Measurements from ENCODE around the gene IL27RA. TPM values are rescaled to one million over a fixed set of nuclear protein-coding genes. Genes with fewer than 3 reads are reported as not detected.
A peak's percentile ranks its signal among the peaks of the same experiment; 100 is the strongest.
"Not testable (repeated sequence)": the region's sequence is repeated elsewhere in the genome, so short reads cannot be mapped to it uniquely, and the experiment has no call there.

IL27RA gene
- total RNA-seq, 1 donor from 2014 or later: not detected

GRCh38 chr19:14050512-14050911 is 18.9 kb downstream of the IL27RA start:
- H3K4me1 Mint-ChIP-seq (ENCODE audit: low read depth, unreplicated experiment): no peaks in the 10 kb centered on the region

DNA sequence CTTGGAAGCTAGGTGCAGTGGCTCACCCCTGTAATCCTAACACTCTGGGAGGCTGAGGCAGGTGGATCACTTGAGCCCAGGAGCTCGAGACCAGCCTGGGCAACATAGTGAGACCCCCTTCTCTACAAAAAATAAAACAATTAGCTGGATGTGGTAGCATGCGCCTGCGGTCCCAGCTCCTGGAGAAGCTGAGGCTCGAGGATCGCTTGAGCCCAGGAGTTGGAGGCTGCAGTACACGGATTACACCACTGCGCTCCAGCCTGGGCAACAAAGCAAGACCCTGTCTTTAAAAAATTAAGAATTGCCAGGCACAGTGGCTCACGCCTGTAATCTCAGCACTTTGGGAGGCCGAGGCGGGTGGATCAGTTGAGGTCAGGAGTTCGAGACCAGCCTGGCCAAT is 19.4 kb downstream of the IL27RA start:
- not testable (repeated sequence) for H3K9me3 Mint-ChIP-seq (ENCODE audit: unreplicated experiment); H3K27me3 Mint-ChIP-seq (ENCODE audit: unreplicated experiment); DNase-seq; H3K36me3 Mint-ChIP-seq (ENCODE audit: unreplicated experiment); H3K4me1 Mint-ChIP-seq (ENCODE audit: low read depth, unreplicated experiment); H3K27ac Mint-ChIP-seq (ENCODE audit: unreplicated experiment); H3K4me3 Mint-ChIP-seq (ENCODE audit: unreplicated experiment)
- TF ChIP-seq, protein P1, sequence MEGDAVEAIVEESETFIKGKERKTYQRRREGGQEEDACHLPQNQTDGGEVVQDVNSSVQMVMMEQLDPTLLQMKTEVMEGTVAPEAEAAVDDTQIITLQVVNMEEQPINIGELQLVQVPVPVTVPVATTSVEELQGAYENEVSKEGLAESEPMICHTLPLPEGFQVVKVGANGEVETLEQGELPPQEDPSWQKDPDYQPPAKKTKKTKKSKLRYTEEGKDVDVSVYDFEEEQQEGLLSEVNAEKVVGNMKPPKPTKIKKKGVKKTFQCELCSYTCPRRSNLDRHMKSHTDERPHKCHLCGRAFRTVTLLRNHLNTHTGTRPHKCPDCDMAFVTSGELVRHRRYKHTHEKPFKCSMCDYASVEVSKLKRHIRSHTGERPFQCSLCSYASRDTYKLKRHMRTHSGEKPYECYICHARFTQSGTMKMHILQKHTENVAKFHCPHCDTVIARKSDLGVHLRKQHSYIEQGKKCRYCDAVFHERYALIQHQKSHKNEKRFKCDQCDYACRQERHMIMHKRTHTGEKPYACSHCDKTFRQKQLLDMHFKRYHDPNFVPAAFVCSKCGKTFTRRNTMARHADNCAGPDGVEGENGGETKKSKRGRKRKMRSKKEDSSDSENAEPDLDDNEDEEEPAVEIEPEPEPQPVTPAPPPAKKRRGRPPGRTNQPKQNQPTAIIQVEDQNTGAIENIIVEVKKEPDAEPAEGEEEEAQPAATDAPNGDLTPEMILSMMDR (IDR thresholded peaks at IDR 0.05; ENCODE audit: partially characterized antibody, unreplicated experiment): peak; percentile 45

More at GRCh38 chr19:14050512-14050911, 18.9 kb downstream of the IL27RA start:
- no peak for DNase-seq
- Mint-ChIP-seq H3K27me3 (ENCODE audit: unreplicated experiment) (peaks cover 6% of the 10 kb centered on the region), H3K4me3 (ENCODE audit: unreplicated experiment) (no peak overlapping the region), H3K9me3 (ENCODE audit: unreplicated experiment) (peaks cover 5% of the 10 kb centered on the region), H3K27ac (ENCODE audit: unreplicated experiment) (no peak overlapping the region), H3K36me3 (ENCODE audit: unreplicated experiment) (no peaks in the 10 kb centered on the region)
- TF ChIP-seq, protein P1 (IDR thresholded peaks at IDR 0.05; ENCODE audit: partially characterized antibody, unreplicated experiment): no peak

DNA sequence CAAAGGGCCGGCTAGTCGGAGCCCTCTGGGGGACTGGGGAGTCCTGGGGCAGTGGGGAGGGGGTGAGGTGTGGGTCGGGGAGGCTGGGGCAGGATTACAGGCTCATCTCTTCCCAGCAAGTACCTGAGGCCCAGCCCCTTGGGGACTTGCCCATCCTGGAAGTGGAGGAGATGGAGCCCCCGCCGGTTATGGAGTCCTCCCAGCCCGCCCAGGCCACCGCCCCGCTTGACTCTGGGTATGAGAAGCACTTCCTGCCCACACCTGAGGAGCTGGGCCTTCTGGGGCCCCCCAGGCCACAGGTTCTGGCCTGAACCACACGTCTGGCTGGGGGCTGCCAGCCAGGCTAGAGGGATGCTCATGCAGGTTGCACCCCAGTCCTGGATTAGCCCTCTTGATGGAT is 20.4 kb downstream of the IL27RA start:
- no peaks in the 10 kb centered on the region for H3K4me1 Mint-ChIP-seq (ENCODE audit: low read depth, unreplicated experiment)
- H3K4me3 Mint-ChIP-seq (ENCODE audit: unreplicated experiment): no peak overlapping the region
- no peaks in the 10 kb centered on the region for H3K36me3 Mint-ChIP-seq (ENCODE audit: unreplicated experiment)
- H3K27me3 Mint-ChIP-seq (ENCODE audit: unreplicated experiment): peaks cover 9% of the 10 kb centered on the region
- DNase-seq: no peak
- no peak overlapping the region for H3K27ac Mint-ChIP-seq (ENCODE audit: unreplicated experiment)
- TF ChIP-seq, protein P1 (IDR thresholded peaks at IDR 0.05; ENCODE audit: partially characterized antibody, unreplicated experiment): no peak
- peaks cover 7% of the 10 kb centered on the region for H3K9me3 Mint-ChIP-seq (ENCODE audit: unreplicated experiment)

- H3K27me3 Mint-ChIP-seq (ENCODE audit: unreplicated experiment): peaks cover 9% of the 10 kb centered on the region
- no peak overlapping the region for H3K27ac Mint-ChIP-seq (ENCODE audit: unreplicated experiment)
- no peak overlapping the region for H3K4me3 Mint-ChIP-seq (ENCODE audit: unreplicated experiment)
- DNase-seq: no peak
- TF ChIP-seq, protein P1 (IDR thresholded peaks at IDR 0.05; ENCODE audit: partially characterized antibody, unreplicated experiment): no peak
- H3K4me1 Mint-ChIP-seq (ENCODE audit: low read depth, unreplicated experiment): no peaks in the 10 kb centered on the region
- no peaks in the 10 kb centered on the region for H3K36me3 Mint-ChIP-seq (ENCODE audit: unreplicated experiment)
- H3K9me3 Mint-ChIP-seq (ENCODE audit: unreplicated experiment): peaks cover 7% of the 10 kb centered on the region
These were observed 20.9 kb downstream of the IL27RA start for GRCh38 chr19:14052470-14052869.

DNA sequence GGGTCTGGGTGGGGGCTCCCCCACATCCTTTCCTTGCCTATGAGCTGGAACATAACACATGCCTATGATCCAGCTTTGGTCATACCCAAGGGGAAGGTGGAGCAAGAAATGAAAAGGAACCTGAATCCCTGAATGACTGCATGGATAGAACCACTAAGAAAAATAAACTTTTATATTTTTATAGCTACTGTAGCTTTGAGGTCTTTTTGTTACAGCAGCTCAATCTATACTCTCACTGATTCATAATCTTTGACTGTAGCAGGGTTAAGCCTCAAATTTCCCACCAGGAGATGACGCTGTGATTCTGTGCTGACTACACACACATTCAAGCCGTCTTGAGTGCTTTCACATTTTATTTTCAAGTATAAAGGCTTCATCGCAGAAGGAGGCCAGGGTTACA is 21.5 kb downstream of the IL27RA start:
- no peak for DNase-seq
- no peak overlapping the region for H3K4me3 Mint-ChIP-seq (ENCODE audit: unreplicated experiment)
- H3K27ac Mint-ChIP-seq (ENCODE audit: unreplicated experiment): no peak overlapping the region
- peaks cover 12% of the 10 kb centered on the region for H3K27me3 Mint-ChIP-seq (ENCODE audit: unreplicated experiment)
- TF ChIP-seq, protein P1 (IDR thresholded peaks at IDR 0.05; ENCODE audit: partially characterized antibody, unreplicated experiment): no peak
- H3K36me3 Mint-ChIP-seq (ENCODE audit: unreplicated experiment): no peaks in the 10 kb centered on the region
- peaks cover under 1% of the 10 kb centered on the region for H3K4me1 Mint-ChIP-seq (ENCODE audit: low read depth, unreplicated experiment)
- peaks cover 7% of the 10 kb centered on the region for H3K9me3 Mint-ChIP-seq (ENCODE audit: unreplicated experiment)
